Heart left ventricle (tissue), 13 donors: Measurements from ENCODE around the gene SEC14L5.

Experiments used
- POLR2A ChIP-seq, 2 donors: fragments of 450-650 bp; IDR thresholded peaks; one replicate each; pipeline ENCODE4 v1.6.1; 2017; ENCODE audit warnings: antibody characterized with exemption in 2 of 2, mild to moderate bottlenecking in 2 of 2, moderate library complexity in 2 of 2
- TF ChIP-seq, protein P1 (sequence below), 12 donors: fragments of 200-600 bp; sonication (generic) in 4 of 12; IDR thresholded peaks; one replicate each; pipeline versions ENCODE4 v1.5.0 to v1.8.0; 2018 to 2022; ENCODE audit warnings: antibody characterized with exemption in 12 of 12, mild to moderate bottlenecking in 5 of 12
- donor health status: ischemic (EF 13 %, LVEDD 7.1; RV severe dilation, severe dysfunction).
- donor health status: DM: no; HTN: yes; CAD: no.
- donor health status: DM: no; HTN: no; CAD: no.
- donor health status: ischemic (EF 25% LVEDD 6.9; RV normal size, moderate dysfunction).
- donor health status: ischemic (EF 25% LVEDD 5.7; RV mildly dilated, moderate dysfunction).
- donor health status: ischemic (EF 35%, LVEDD 5.7; RV mildly dilated, moderate dysfunction).
- donor health status: nonischemic (EF 11% LVEDD 7.7; RV severe dilation, severe dysfunction).
- donor health status: DM: yes; HTN: yes; CAD: no.
- donor health status: PGD.
- donor health status: ischemic (EF 29% LVEDD 5.4; RV normal size, mild dysfunction).
- donor health status: nonischemic (EF 23%, LVEDD 6.1; RV moderate dilation, normal function).

GRCh38 chr16:5033256-5034166 is 75.4 kb downstream of the SEC14L5 start, which contains the start of gene NAGPA:
- no peak for TF ChIP-seq POLR2A (IDR thresholded peaks at IDR 0.05)
- TF ChIP-seq, protein P1, sequence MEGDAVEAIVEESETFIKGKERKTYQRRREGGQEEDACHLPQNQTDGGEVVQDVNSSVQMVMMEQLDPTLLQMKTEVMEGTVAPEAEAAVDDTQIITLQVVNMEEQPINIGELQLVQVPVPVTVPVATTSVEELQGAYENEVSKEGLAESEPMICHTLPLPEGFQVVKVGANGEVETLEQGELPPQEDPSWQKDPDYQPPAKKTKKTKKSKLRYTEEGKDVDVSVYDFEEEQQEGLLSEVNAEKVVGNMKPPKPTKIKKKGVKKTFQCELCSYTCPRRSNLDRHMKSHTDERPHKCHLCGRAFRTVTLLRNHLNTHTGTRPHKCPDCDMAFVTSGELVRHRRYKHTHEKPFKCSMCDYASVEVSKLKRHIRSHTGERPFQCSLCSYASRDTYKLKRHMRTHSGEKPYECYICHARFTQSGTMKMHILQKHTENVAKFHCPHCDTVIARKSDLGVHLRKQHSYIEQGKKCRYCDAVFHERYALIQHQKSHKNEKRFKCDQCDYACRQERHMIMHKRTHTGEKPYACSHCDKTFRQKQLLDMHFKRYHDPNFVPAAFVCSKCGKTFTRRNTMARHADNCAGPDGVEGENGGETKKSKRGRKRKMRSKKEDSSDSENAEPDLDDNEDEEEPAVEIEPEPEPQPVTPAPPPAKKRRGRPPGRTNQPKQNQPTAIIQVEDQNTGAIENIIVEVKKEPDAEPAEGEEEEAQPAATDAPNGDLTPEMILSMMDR (IDR thresholded peaks at IDR 0.05) = no peak
